GM18951 (cell line): ENCODE measurements around the gene LEAP2.
A peak's percentile ranks its signal among the peaks of the same experiment; 100 is the strongest.
"Not testable (repeated sequence)": the region's sequence is repeated elsewhere in the genome, so short reads cannot be mapped to it uniquely, and the experiment has no call there.

Experiments
- POLR2A ChIP-seq: IDR thresholded peaks from 4 replicates; pipeline ENCODE4 v1.6.1; 2011; ENCODE audit warnings: mild to moderate bottlenecking; ENCODE audit not compliant: insufficient read length, insufficient read depth; ENCODE audit errors: extremely low read depth
- in situ Hi-C: fragments of 300-500 bp; cut with MboI; formaldehyde crosslinking; loops from one replicate; pipeline ENCODE4 v1.12.0; 2022; ENCODE audit warnings: low sequenced_read_pairs, mixed read lengths, inconsistent platforms; ENCODE audit not compliant: unreplicated experiment

The LEAP2 gene

DNA sequence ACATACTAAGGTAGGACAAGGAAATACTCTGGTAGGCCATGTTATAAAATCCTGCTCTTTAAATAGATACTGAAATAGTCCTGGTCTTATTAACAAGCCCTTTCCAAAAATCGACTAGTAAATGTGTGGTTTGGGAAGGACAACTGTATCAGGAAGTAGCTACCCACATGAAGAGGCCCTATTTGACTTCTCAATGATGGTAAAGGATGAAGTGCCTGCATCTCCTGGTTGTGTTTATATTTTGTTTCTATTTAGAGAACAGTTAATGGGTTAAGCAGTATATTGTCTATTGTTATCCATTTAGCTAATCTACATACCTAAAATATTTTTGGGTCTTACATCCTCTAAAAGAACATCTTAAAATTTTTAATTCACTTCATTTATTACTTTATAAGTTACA is 19.7 kb upstream of the LEAP2 start:
- no peak for TF ChIP-seq POLR2A
- in situ Hi-C loops: no loop called here

- in situ Hi-C loops: no loop called here
- TF ChIP-seq POLR2A: no peak
Observed at GRCh38 chr5:132854301-132854700, 19.2 kb upstream of the LEAP2 start.

DNA sequence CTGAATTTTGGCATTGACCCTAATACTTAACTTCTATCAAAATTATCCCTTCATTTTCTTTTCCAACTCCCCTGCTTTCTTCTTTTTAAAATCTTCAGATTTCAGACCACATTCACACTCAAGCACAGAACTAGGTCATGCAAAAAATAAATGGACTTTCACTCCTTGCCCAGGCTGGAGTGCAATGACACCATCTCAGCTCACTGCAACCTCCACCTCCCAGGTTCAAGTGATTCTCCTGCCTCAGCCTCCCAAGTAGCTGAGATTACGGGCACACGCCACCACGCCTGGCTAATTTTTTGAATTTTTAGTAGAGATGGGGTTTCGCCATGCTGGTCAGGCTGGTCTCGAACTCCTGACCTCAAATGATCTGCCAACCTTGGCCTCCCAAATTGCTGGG is 18.5 kb upstream of the LEAP2 start:
- in situ Hi-C loops: not testable (repeated sequence)

DNA sequence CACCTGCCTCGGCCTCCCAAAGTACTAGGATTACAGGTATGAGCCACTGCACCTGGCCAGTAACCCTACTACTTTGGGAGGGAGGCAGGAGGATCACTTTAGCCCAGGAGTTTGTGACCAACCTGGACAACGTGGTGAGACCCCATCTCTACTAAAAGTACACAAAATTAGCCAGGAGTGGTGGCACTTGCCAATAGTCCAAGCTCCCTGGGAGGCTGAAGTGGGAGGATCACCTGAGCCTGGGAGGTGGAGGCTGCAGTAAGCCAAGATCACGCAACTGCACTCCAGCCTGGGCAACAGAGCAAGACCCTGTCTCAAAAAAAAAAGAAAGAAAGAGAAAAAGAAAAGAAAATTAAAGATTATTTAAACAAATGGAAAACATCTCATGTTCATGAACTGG is 17.5 kb upstream of the LEAP2 start:
- no peak for TF ChIP-seq POLR2A

GRCh38 chr5:132859889-132860437 is 13.5 kb upstream of the LEAP2 start:
- TF ChIP-seq POLR2A: no peak
- in situ Hi-C loops: no loop called here

More for the DNA sequence above, 17.5 kb upstream of the LEAP2 start:
- in situ Hi-C loops: no loop called here

DNA sequence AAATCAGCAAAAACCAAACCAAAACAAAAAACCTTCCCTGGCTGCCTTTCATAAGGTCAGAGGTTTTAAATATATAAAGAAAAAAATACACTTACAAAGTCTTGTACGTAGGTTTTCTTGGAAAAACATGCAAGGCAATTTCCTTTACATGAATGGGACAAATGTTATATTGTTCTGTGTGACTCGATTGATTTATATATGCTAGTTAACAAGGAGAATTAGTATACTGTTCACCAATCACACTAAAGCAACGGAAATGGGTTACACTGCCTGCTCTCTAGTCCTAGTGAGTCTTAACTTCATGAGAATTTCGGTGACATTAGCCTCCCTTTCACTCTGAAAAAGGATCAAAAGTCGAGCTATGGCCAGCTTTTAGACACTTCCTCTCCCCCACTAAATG is 12.7 kb upstream of the LEAP2 start:
- in situ Hi-C loops: no loop called here
- no peak for TF ChIP-seq POLR2A

DNA sequence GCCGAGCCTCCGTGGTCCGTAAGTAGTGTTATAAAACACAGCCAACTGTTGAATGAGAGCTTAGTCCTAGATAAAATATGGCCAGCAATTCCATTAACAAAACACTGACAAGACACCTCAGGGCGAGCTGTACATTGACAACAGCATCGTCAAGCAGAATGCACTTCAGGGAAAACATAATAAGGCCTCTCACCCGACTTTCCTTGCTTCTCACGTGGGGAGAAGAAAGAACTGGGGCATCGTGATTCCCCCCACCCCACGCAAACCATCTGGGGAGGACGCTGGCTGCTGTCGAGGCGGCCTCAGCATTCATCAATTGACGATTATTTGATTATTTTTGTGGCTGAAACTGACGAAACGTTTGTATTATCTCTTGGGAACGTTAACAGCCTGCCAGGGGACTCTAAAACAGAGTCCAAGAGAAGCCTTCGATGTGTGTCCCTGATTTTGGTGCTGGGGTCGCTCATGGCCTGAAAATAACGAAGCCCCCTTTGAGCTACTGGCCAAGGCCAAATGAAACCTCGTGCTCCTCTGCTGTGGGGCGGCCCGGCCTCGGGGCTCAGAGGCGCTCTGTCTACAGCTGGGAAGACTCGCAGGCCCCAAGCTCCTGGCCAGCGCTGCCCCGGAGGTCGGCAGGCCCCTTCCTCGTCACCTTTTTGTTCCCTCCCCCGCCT is 7.7 kb upstream of the LEAP2 start:
- in situ Hi-C loops: no loop called here
- TF ChIP-seq POLR2A: no peak

GRCh38 chr5:132866342-132867045 is 7.0 kb upstream of the LEAP2 start, which contains the start of the genes GDF9 and UQCRQ:
Gene GDF9 (minus strand): TSS chr5:132866469. CDS start chr5:132864533, 1,936 bp downstream.
Gene UQCRQ (plus strand): TSS chr5:132866642. CDS start chr5:132866882, 240 bp downstream.
- peak; percentile 94 for TF ChIP-seq POLR2A

DNA sequence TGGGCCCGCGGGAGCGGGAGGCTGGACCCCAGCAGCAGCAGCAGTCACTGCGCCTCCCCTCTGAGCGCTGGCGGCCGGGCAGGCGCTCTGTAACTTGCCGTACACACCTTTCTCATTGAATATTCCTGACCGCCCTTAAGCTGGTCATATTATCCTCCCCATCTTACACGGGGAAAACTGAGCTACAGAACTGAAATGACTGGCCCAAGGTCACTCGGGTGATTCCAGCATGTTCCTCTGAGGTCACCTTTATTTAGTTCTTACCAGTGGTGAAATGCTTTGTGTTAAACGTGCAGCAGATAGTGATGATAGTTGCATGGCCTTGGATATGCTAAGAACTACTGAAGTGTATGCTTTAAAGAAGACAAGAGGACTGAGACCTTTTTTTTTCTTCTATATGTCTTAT is 6.4 kb upstream of the LEAP2 start:
- no peak for TF ChIP-seq POLR2A
- in situ Hi-C loops: no loop called here

More at GRCh38 chr5:132866342-132867045, 7.0 kb upstream of the LEAP2 start, which contains the start of the genes GDF9 and UQCRQ:
- in situ Hi-C loops: no loop called here

GRCh38 chr5:132868754-132869153 is 4.7 kb upstream of the LEAP2 start:
- no peak for TF ChIP-seq POLR2A
- in situ Hi-C loops: no loop called here

DNA sequence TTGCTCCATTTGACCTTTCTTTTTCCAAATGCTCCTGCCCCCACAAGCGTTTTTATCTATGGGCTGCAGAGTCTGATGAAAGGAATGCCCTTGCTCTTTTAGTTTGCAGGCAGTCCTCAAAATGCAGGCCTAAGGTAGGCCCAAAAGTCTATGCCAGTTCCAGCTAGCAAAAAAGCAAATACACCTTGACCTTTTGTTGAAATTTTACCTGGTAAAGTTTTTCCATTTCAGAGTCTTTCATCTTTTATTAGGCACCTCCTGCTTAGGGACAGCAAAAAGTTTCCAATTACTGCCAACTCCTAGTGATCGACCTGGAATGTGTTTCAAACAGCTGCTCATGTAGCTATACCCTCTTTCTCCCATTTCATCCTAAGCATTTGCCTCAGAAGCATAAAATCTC is 2.7 kb upstream of the LEAP2 start:
- in situ Hi-C loops: no loop called here

GRCh38 chr5:132871459-132872284 is 1.8 kb upstream of the LEAP2 start:
- in situ Hi-C loops: no loop called here
- no peak for TF ChIP-seq POLR2A

More for the DNA sequence above, 2.7 kb upstream of the LEAP2 start:
- no peak for TF ChIP-seq POLR2A

GRCh38 chr5:132872788-132873118 is 715 bp upstream of the LEAP2 start:
- no peak for TF ChIP-seq POLR2A
- in situ Hi-C loops: no loop called here
